Effector memory CD8-positive, alpha-beta T cell (primary cell): Measurements from ENCODE around the gene C11orf97.

Experiments used
- ATAC-seq: fragments of 150-1000 bp; cut with Tn5 transposase; replicated peaks from 2 replicates; pipeline ENCODE4 v1.10.0; 2021; ENCODE audit warnings: mild to moderate bottlenecking, moderate library complexity
- DNase-seq, 3 experiments: peaks; one replicate each; pipeline ENCODE4 v3.0.0; 2021
- H3K27ac Mint-ChIP-seq, 2 donors: one replicate each; pipeline ENCODE4 v1.8.0; 2022; ENCODE audit warnings: mild to moderate bottlenecking in 2 of 2, mixed read lengths in 2 of 2, moderate library complexity in 2 of 2
- H3K27me3 Mint-ChIP-seq, 2 donors: one replicate each; pipeline ENCODE4 v1.8.0; 2022; ENCODE audit warnings: mixed read lengths in 2 of 2
- H3K36me3 Mint-ChIP-seq: one replicate; pipeline ENCODE4 v1.8.0; 2022; ENCODE audit warnings: mild to moderate bottlenecking, moderate library complexity, mixed read lengths; ENCODE audit not compliant: insufficient read depth
- H3K4me1 Mint-ChIP-seq, 2 donors: one replicate each; pipeline ENCODE4 v1.8.0; 2022; ENCODE audit warnings: low read depth in 2 of 2, mixed read lengths in 2 of 2
- H3K4me3 Mint-ChIP-seq, 2 donors: one replicate each; pipeline ENCODE4 v1.8.0; 2022; ENCODE audit warnings: mild to moderate bottlenecking in 2 of 2, mixed read lengths in 2 of 2, moderate library complexity in 2 of 2
- H3K9me3 Mint-ChIP-seq, 2 donors: one replicate each; pipeline ENCODE4 v1.8.0; 2022; ENCODE audit warnings: mixed read lengths in 2 of 2

Gene C11orf97

GRCh38 chr11:94574193-94574961 is 62.1 kb downstream of the C11orf97 start:
- no peaks in the 10 kb centered on the region for H3K4me1 Mint-ChIP-seq
- H3K4me3 Mint-ChIP-seq: peak overlapping the region in 1 of 2 donors; percentile 21
- H3K36me3 Mint-ChIP-seq: peaks cover 2% of the 10 kb centered on the region
- no peaks in the 10 kb centered on the region for H3K9me3 Mint-ChIP-seq
- no peak overlapping the region for H3K27ac Mint-ChIP-seq
- H3K27me3 Mint-ChIP-seq: peaks cover 0 to 6% of the 10 kb centered on the region in 2 donors
- ATAC-seq: no peak
- DNase-seq: no peak

GRCh38 chr11:94576306-94576705 is 64.0 kb downstream of the C11orf97 start:
- Mint-ChIP-seq H3K9me3 (no peaks in the 10 kb centered on the region), H3K27ac (no peak overlapping the region), H3K36me3 (no peaks in the 10 kb centered on the region), H3K4me3 (no peak overlapping the region), H3K27me3 (peaks cover 0 to 6% of the 10 kb centered on the region in 2 donors), H3K4me1 (no peaks in the 10 kb centered on the region)
- no peak for ATAC-seq
- DNase-seq: no peak

- H3K27me3 Mint-ChIP-seq: peaks cover 0 to 6% of the 10 kb centered on the region in 2 donors
- no peaks in the 10 kb centered on the region for H3K9me3 Mint-ChIP-seq
- no peaks in the 10 kb centered on the region for H3K4me1 Mint-ChIP-seq
Measured at GRCh38 chr11:94577841-94578240, 65.6 kb downstream of the C11orf97 start.

More at GRCh38 chr11:94577841-94578240, 65.6 kb downstream of the C11orf97 start:
- Mint-ChIP-seq H3K27ac (no peak overlapping the region), H3K36me3 (no peaks in the 10 kb centered on the region), H3K4me3 (no peak overlapping the region)
- DNase-seq (no peak), ATAC-seq (no peak)
